Activated T-cell treated with anti-CD3 and anti-CD28 coated beads, Interleukin-2, amount 50 U/mL, for 48 hours (primary cell): ENCODE results near the gene ROBO4.

Source experiments
- DNase-seq, 2 experiments: peaks; one replicate each; pipeline ENCODE4 v3.0.0-alpha.2; 2020

Gene ROBO4

GRCh38 chr11:124918950-124919349 lies 21.3 kb upstream of the ROBO4 start, which contains the start of gene HEPN1:
Gene HEPN1 (plus strand): TSS chr11:124919250.
- no peak for DNase-seq

- DNase-seq: no peak
Observed at GRCh38 chr11:124917115-124917637, 19.5 kb upstream of the ROBO4 start.

GRCh38 chr11:124916370-124916710 lies 18.7 kb upstream of the ROBO4 start:
- DNase-seq: no peak

- DNase-seq: no peak
Observed at GRCh38 chr11:124915541-124916369, 18.1 kb upstream of the ROBO4 start.

GRCh38 chr11:124902616-124903015 lies 5.0 kb upstream of the ROBO4 start:
- DNase-seq: no peak

- DNase-seq: no peak
Observed at GRCh38 chr11:124900464-124900863, 2.8 kb upstream of the ROBO4 start.

- no peak for DNase-seq
Observed at GRCh38 chr11:124899383-124900145, 1.9 kb upstream of the ROBO4 start.

GRCh38 chr11:124898711-124899110 lies 1.0 kb upstream of the ROBO4 start:
- DNase-seq: no peak

GRCh38 chr11:124898263-124898680 lies 607 bp upstream of the ROBO4 start:
- DNase-seq: no peak

- no peak for DNase-seq
Observed at GRCh38 chr11:124896821-124897391, 759 bp downstream of the ROBO4 start.

- no peak for DNase-seq
Observed at GRCh38 chr11:124896071-124896750, 1.5 kb downstream of the ROBO4 start.

- DNase-seq: no peak
Observed at GRCh38 chr11:124895471-124895971, 2.1 kb downstream of the ROBO4 start.

GRCh38 chr11:124894606-124895430 lies 2.8 kb downstream of the ROBO4 start:
- no peak for DNase-seq

GRCh38 chr11:124893781-124894401 lies 3.8 kb downstream of the ROBO4 start:
- no peak for DNase-seq

- DNase-seq: peak in 1 of 2 experiments; percentile 10
Observed at GRCh38 chr11:124892750-124893454, 4.8 kb downstream of the ROBO4 start.

- peak in 1 of 2 experiments; percentile 3 for DNase-seq
Observed at GRCh38 chr11:124892146-124892545, 5.5 kb downstream of the ROBO4 start.

GRCh38 chr11:124891373-124891861 lies 6.2 kb downstream of the ROBO4 start:
- DNase-seq: no peak

GRCh38 chr11:124890683-124891372 lies 6.8 kb downstream of the ROBO4 start:
- DNase-seq: no peak

GRCh38 chr11:124890151-124890550 lies 7.5 kb downstream of the ROBO4 start:
- no peak for DNase-seq
